GM23248 (cell line): Measurements from ENCODE around the gene PNKP. TPM values are rescaled to one million over a fixed set of nuclear protein-coding genes. Genes with fewer than 3 reads are reported as not detected.

ENCODE experiments used
- DNase-seq: peaks from one replicate; pipeline ENCODE4 v3.0.0-alpha.2; 2015
- H2AFZ ChIP-seq: fragments of 200-600 bp; sonication (generic); 2 replicates; pipeline ENCODE4 v1.6.1; 2016; ENCODE audit warnings: antibody characterized with exemption
- H3F3A ChIP-seq: fragments of 200-600 bp; sonication (generic); 2 replicates; pipeline ENCODE4 v1.6.1; 2016; ENCODE audit warnings: mild to moderate bottlenecking, antibody characterized with exemption, mixed run types; ENCODE audit not compliant: insufficient read depth
- H3K27ac ChIP-seq: fragments of 200-600 bp; sonication (generic); 2 replicates; pipeline ENCODE4 v1.5.1; 2016; ENCODE audit warnings: mild to moderate bottlenecking
- H3K27me3 ChIP-seq: fragments of 200-600 bp; sonication (generic); replicated peaks from 2 replicates; pipeline ENCODE4 v1.6.1; 2016; ENCODE audit warnings: mild to moderate bottlenecking; ENCODE audit not compliant: insufficient read depth
- H3K36me3 ChIP-seq: fragments of 200-600 bp; sonication (generic); 2 replicates; pipeline ENCODE4 v1.6.1; 2016; ENCODE audit warnings: low read depth, mild to moderate bottlenecking
- H3K4me1 ChIP-seq: fragments of 200-600 bp; sonication (generic); 2 replicates; pipeline ENCODE4 v1.6.1; 2016; ENCODE audit warnings: mild to moderate bottlenecking; ENCODE audit not compliant: insufficient read depth
- H3K4me2 ChIP-seq: fragments of 200-600 bp; sonication (generic); one replicate; pipeline ENCODE4 v1.6.1; 2016; ENCODE audit warnings: mild to moderate bottlenecking; ENCODE audit not compliant: unreplicated experiment
- H3K4me3 ChIP-seq: fragments of 200-600 bp; sonication (generic); 2 replicates; pipeline ENCODE4 v1.5.1; 2016; ENCODE audit warnings: mild to moderate bottlenecking
- H3K79me2 ChIP-seq: fragments of 200-600 bp; sonication (generic); 2 replicates; pipeline ENCODE4 v1.6.1; 2016; ENCODE audit warnings: mild to moderate bottlenecking; ENCODE audit not compliant: insufficient read depth
- H3K9ac ChIP-seq: fragments of 200-600 bp; sonication (generic); 2 replicates; pipeline ENCODE4 v1.6.1; 2016; ENCODE audit warnings: mild to moderate bottlenecking
- H3K9me2 ChIP-seq: fragments of 200-600 bp; sonication (generic); 2 replicates; pipeline ENCODE4 v1.6.1; 2016; ENCODE audit warnings: mixed run types, mild to moderate bottlenecking, moderate library complexity; ENCODE audit not compliant: insufficient read depth
- H3K9me3 ChIP-seq: fragments of 200-600 bp; sonication (generic); one replicate; pipeline ENCODE4 v1.6.1; 2017; ENCODE audit warnings: low read depth
- H4K20me1 ChIP-seq: fragments of 200-600 bp; sonication (generic); 2 replicates; pipeline ENCODE4 v1.6.0; 2016; ENCODE audit not compliant: insufficient read depth
- EZH2 ChIP-seq: fragments of 200-600 bp; sonication (generic); IDR thresholded peaks from 2 replicates; pipeline ENCODE4 v1.6.1; 2018; ENCODE audit warnings: antibody characterized with exemption, mild to moderate bottlenecking; ENCODE audit not compliant: insufficient read depth, poor library complexity, severe bottlenecking
- EZH2phosphoT487 ChIP-seq: fragments of 200-600 bp; sonication (generic); IDR thresholded peaks from 2 replicates; pipeline ENCODE4 v1.6.1; 2018; ENCODE audit warnings: antibody characterized with exemption, moderate library complexity, mild to moderate bottlenecking, low read depth; ENCODE audit not compliant: insufficient read depth
- WGBS, 2 experiments: methylation state at CpG; one replicate each; pipeline ENCODE4 v1.1.6; 2015 to 2017; ENCODE audit warnings: low lambda C conversion rate in 2 of 2, low coverage in 1 of 2; ENCODE audit errors: missing lambda C conversion rate in 2 of 2; 5-methylcytosine and 5-hydroxymethylcytosine counted together
- in situ Hi-C: fragments of 300-500 bp; cut with MboI; formaldehyde crosslinking; loops from 2 replicates; pipeline ENCODE4 v1.15.0; 2020
- polyA plus RNA-seq: library from polyadenylated mRNA; unstranded; fragments of >200 nt; fragmentation: Nextera tagmentation; extraction: Ambion mirVana; gene quantifications from 2 replicates; pipeline ENCODE4 v1.2.1, GENCODE V29; 2016
- total RNA-seq: library from RNA; depleted of rRNA; stranded (reverse); fragments of >200 nt; shearing (Covaris generic); gene quantifications from 2 replicates; pipeline ENCODE4 v1.2.3, GENCODE V29; 2014

The PNKP gene
- total and polyA plus RNA-seq, 2 experiments from 2014 or later: 31.5 to 42.2 TPM

- in situ Hi-C loops: no loop called here
- WGBS, 2 experiments: 85% methylated on average over 17 to 21 of the region's 21 CpGs
Measured at GRCh38 chr19:49855676-49856573, 11.5 kb downstream of the PNKP start.

GRCh38 chr19:49855277-49855675, 12.1 kb downstream of the PNKP start:
- H2AFZ ChIP-seq: no peak overlapping the region
- H3K79me2 ChIP-seq: peaks cover 38% of the 10 kb centered on the region
- no peaks in the 10 kb centered on the region for H3K9me3 ChIP-seq
- no peaks in the 10 kb centered on the region for H3K36me3 ChIP-seq
- no peak overlapping the region for H3K27ac ChIP-seq
- no peaks in the 10 kb centered on the region for H3K9me2 ChIP-seq
- TF ChIP-seq EZH2phosphoT487 (no peak), EZH2 (no peak)
- peaks cover 23% of the 10 kb centered on the region; the same call in 1 of the 2 replicates for H3F3A ChIP-seq
- WGBS, 2 experiments: 93 to 95% methylated on average over 12 of the region's 12 CpGs
- no peak overlapping the region for H3K4me2 ChIP-seq
- no peak overlapping the region for H3K4me3 ChIP-seq
- in situ Hi-C loops: no loop called here
- H3K9ac ChIP-seq: no peak overlapping the region
- DNase-seq: no peak
- no peaks in the 10 kb centered on the region for H3K27me3 ChIP-seq
- no peaks in the 10 kb centered on the region; the same call in 1 of the 2 replicates for H4K20me1 ChIP-seq
- H3K4me1 ChIP-seq: peaks cover 10% of the 10 kb centered on the region

More at GRCh38 chr19:49855676-49856573, 11.5 kb downstream of the PNKP start:
- H3K4me2 ChIP-seq: no peak overlapping the region
- no peak overlapping the region for H3K9ac ChIP-seq
- TF ChIP-seq EZH2: no peak
- TF ChIP-seq EZH2phosphoT487: no peak
- H4K20me1 ChIP-seq: no peaks in the 10 kb centered on the region; the same call in 1 of the 2 replicates
- H3F3A ChIP-seq: peaks cover 23% of the 10 kb centered on the region; the same call in 1 of the 2 replicates
- H2AFZ ChIP-seq: no peak overlapping the region
- no peak for DNase-seq
- no peaks in the 10 kb centered on the region for H3K9me3 ChIP-seq
- no peaks in the 10 kb centered on the region for H3K27me3 ChIP-seq
- no peaks in the 10 kb centered on the region for H3K36me3 ChIP-seq
- H3K4me3 ChIP-seq: no peak overlapping the region
- no peak overlapping the region for H3K27ac ChIP-seq
- H3K9me2 ChIP-seq: no peaks in the 10 kb centered on the region
- peaks cover 10% of the 10 kb centered on the region for H3K4me1 ChIP-seq
- H3K79me2 ChIP-seq: peaks cover 38% of the 10 kb centered on the region

- peaks cover 29% of the 10 kb centered on the region for H3F3A ChIP-seq
- no peaks in the 10 kb centered on the region for H3K36me3 ChIP-seq
- H3K79me2 ChIP-seq: peaks cover 43% of the 10 kb centered on the region
- H3K4me3 ChIP-seq: no peak overlapping the region
- DNase-seq: no peak
- peaks cover 10% of the 10 kb centered on the region for H3K4me1 ChIP-seq
- WGBS, 2 experiments: 84 to 90% methylated on average over 27 to 38 of the region's 39 CpGs
- H3K27ac ChIP-seq: no peak overlapping the region
- no peak overlapping the region for H2AFZ ChIP-seq
- TF ChIP-seq EZH2 (no peak), EZH2phosphoT487 (no peak)
- H3K9me2 ChIP-seq: no peaks in the 10 kb centered on the region
- no peaks in the 10 kb centered on the region; the same call in 1 of the 2 replicates for H4K20me1 ChIP-seq
- no peaks in the 10 kb centered on the region for H3K9me3 ChIP-seq
- H3K27me3 ChIP-seq: no peaks in the 10 kb centered on the region
- H3K4me2 ChIP-seq: no peak overlapping the region
- no peak overlapping the region for H3K9ac ChIP-seq
- in situ Hi-C loops: no loop called here
Measured at GRCh38 chr19:49854378-49855263, 12.8 kb downstream of the PNKP start.

GRCh38 chr19:49853852-49854377, 13.5 kb downstream of the PNKP start:
- Histone ChIP-seq H3K4me1 (peaks cover 8% of the 10 kb centered on the region), H3K27me3 (no peaks in the 10 kb centered on the region), H2AFZ (no peak overlapping the region), H3F3A (peaks cover 31% of the 10 kb centered on the region), H4K20me1 (no peaks in the 10 kb centered on the region; the same call in 1 of the 2 replicates), H3K9me3 (no peaks in the 10 kb centered on the region), H3K27ac (no peak overlapping the region), H3K79me2 (peaks cover 47% of the 10 kb centered on the region), H3K4me3 (no peak overlapping the region), H3K36me3 (no peaks in the 10 kb centered on the region), H3K4me2 (no peak overlapping the region), H3K9me2 (no peaks in the 10 kb centered on the region), H3K9ac (no peak overlapping the region)
- WGBS, 2 experiments: 71 to 78% methylated on average over 9 to 10 of the region's 10 CpGs
- in situ Hi-C loops: no loop called here
- DNase-seq: no peak
- TF ChIP-seq EZH2: no peak
- no peak for TF ChIP-seq EZH2phosphoT487
